HCT116 (cell line): ENCODE results near the gene GTF2F1. TPM values are rescaled to one million over a fixed set of nuclear protein-coding genes. Genes with fewer than 3 reads are reported as not detected.

Experiments
- ATAC-seq: fragments of 200-7000 bp; cut with Tn5 transposase; 2 replicates; pipeline ENCODE4 v1.9.1; 2020; ENCODE audit warnings: mild to moderate bottlenecking, moderate library complexity
- BruUV-seq: library from RNA; stranded (reverse); fragments of 400-500 nt; replicated peaks from 2 replicates; lab custom pipeline; 2021; lab: Mats Ljungman, UMichigan
- CTCF ChIA-PET: fragments of 300-600 bp; sonication (Branson Sonifier 250); formaldehyde crosslinking; loops from one replicate; lab custom pipeline; 2021; ENCODE audit warnings: antibody characterized with exemption; lab: Charles Lee
- POLR2A ChIA-PET: fragments of 300-600, 350-600 bp; sonication (Branson Sonifier 250); formaldehyde crosslinking; loops from one replicate; lab custom pipeline; 2021; ENCODE audit warnings: antibody characterized with exemption; lab: Charles Lee
- RAD21 ChIA-PET, 2 experiments: fragments of 300-600 bp; sonication (Branson Sonifier 250); formaldehyde crosslinking; loops; one replicate each; lab custom pipeline; 2023; ENCODE audit warnings: low total read pairs in 2 of 2; ENCODE audit not compliant: uncharacterized antibody in 2 of 2, unreplicated experiment in 2 of 2, low non-redundant PET in 1 of 2; lab: Charles Lee
- DNase-seq: peaks from one replicate; pipeline ENCODE4 v3.0.0-alpha.2; 2010; ENCODE audit warnings: low read depth, low spot score
- H2AFZ ChIP-seq: fragments of 200-600 bp; shearing (Covaris generic), sonication (generic); 2 replicates; pipeline ENCODE4 v1.6.1; 2017; ENCODE audit warnings: low read depth, mixed run types, mixed read lengths, antibody characterized with exemption, low read length; ENCODE audit not compliant: poor library complexity, severe bottlenecking
- H3K27ac ChIP-seq: 2 replicates; pipeline ENCODE4 v1.5.1; 2012; ENCODE audit warnings: low read depth, low read length
- H3K27me3 ChIP-seq: fragments of 200-600 bp; sonication (generic); 2 replicates; pipeline ENCODE4 v1.6.1; 2016; ENCODE audit warnings: mixed run types, low read length, mixed read lengths; ENCODE audit not compliant: insufficient read depth
- H3K36me3 ChIP-seq, 2 experiments: fragments of 200-500 bp in 1 of 2; fragments of 200-600 bp in 1 of 2; sonication (Bioruptor generic) in 1 of 2; sonication (generic) in 1 of 2; 2 replicates each; pipeline versions ENCODE4 v1.5.1 to v1.6.1; 2014 to 2016; ENCODE audit warnings: low read length in 2 of 2, inconsistent platforms in 1 of 2, mixed read lengths in 1 of 2, mixed run types in 1 of 2; ENCODE audit not compliant: insufficient read depth in 2 of 2, control insufficient read depth in 1 of 2
- H3K4me1 ChIP-seq, 2 experiments: fragments of 200-600 bp in 1 of 2; sonication (generic) in 1 of 2; 2 replicates each; pipeline versions ENCODE4 v1.5.1 to v1.6.1; 2012 to 2017; ENCODE audit warnings: low read length in 2 of 2, inconsistent platforms in 1 of 2, mild to moderate bottlenecking in 1 of 2, mixed read lengths in 1 of 2, mixed run types in 1 of 2, moderate library complexity in 1 of 2; ENCODE audit not compliant: insufficient read depth in 2 of 2, control insufficient read depth in 1 of 2
- H3K4me2 ChIP-seq: fragments of 200-600 bp; sonication (generic); 2 replicates; pipeline ENCODE4 v1.6.1; 2017; ENCODE audit warnings: mixed run types, low read length, mixed read lengths
- H3K4me3 ChIP-seq, 2 experiments: fragments of 200-600 bp in 1 of 2; sonication (generic) in 1 of 2; replicated peaks in 1 of 2; 2 replicates each; pipeline ENCODE4 v1.5.1; 2011 to 2016; ENCODE audit warnings: low read length in 2 of 2, control low read depth in 1 of 2, low read depth in 1 of 2, mild to moderate bottlenecking in 1 of 2, mixed read lengths in 1 of 2, mixed run types in 1 of 2
- H3K79me2 ChIP-seq: fragments of 200-600 bp; sonication (generic); 2 replicates; pipeline ENCODE4 v1.6.1; 2017; ENCODE audit warnings: mild to moderate bottlenecking, mixed run types, low read length, moderate library complexity, mixed read lengths; ENCODE audit not compliant: insufficient read depth
- H3K9ac ChIP-seq: fragments of 200-600 bp; sonication (generic); 2 replicates; pipeline ENCODE4 v1.6.1; 2016; ENCODE audit warnings: low read length, mixed read lengths
- H3K9me2 ChIP-seq: fragments of 200-600 bp; sonication (generic), shearing (Covaris generic); 2 replicates; pipeline ENCODE4 v1.6.1; 2017; ENCODE audit warnings: mixed run types, mild to moderate bottlenecking, moderate library complexity; ENCODE audit not compliant: insufficient read depth
- H3K9me3 ChIP-seq, 2 experiments: fragments of 200-500 bp in 1 of 2; fragments of 200-600 bp in 1 of 2; sonication (Bioruptor generic) in 1 of 2; sonication (generic) in 1 of 2; 2 replicates each; pipeline ENCODE4 v1.6.1; 2014 to 2017; ENCODE audit warnings: low read length in 2 of 2, mixed read lengths in 2 of 2, inconsistent platforms in 1 of 2, low read depth in 1 of 2, mild to moderate bottlenecking in 1 of 2, mixed run types in 1 of 2, moderate library complexity in 1 of 2; ENCODE audit not compliant: control insufficient read depth in 1 of 2, insufficient read depth in 1 of 2
- H4K20me1 ChIP-seq: fragments of 200-600 bp; sonication (generic), shearing (Covaris generic); 2 replicates; pipeline ENCODE4 v1.6.1; 2017; ENCODE audit warnings: mixed run types, mild to moderate bottlenecking, moderate library complexity; ENCODE audit not compliant: insufficient read depth
- ATF3 ChIP-seq: IDR thresholded peaks from 2 replicates; pipeline ENCODE4 v1.6.1; 2012
- CBX3 ChIP-seq: IDR thresholded peaks from 2 replicates; pipeline ENCODE4 v1.6.1; 2012; ENCODE audit warnings: low read depth
- CEBPB ChIP-seq: IDR thresholded peaks from 2 replicates; pipeline ENCODE4 v1.6.1; 2012; ENCODE audit warnings: low read depth
- EGR1 ChIP-seq: IDR thresholded peaks from 2 replicates; pipeline ENCODE4 v1.6.1; 2012; ENCODE audit warnings: low read depth
- ELF1 ChIP-seq: IDR thresholded peaks from 2 replicates; pipeline ENCODE4 v1.6.1; 2012; ENCODE audit warnings: low read depth, borderline replicate concordance
- EZH2 ChIP-seq: fragments of 200-600 bp; sonication (generic); IDR thresholded peaks from 2 replicates; pipeline ENCODE4 v1.6.1; 2017; ENCODE audit warnings: antibody characterized with exemption, mixed run types
- JUND ChIP-seq: IDR thresholded peaks from 2 replicates; pipeline ENCODE4 v1.6.1; 2012
- MAX ChIP-seq: IDR thresholded peaks from 2 replicates; pipeline ENCODE4 v1.6.1; 2012
- POLR2A ChIP-seq: IDR thresholded peaks from 2 replicates; pipeline ENCODE4 v1.7.0; 2011; ENCODE audit warnings: borderline replicate concordance; ENCODE audit not compliant: insufficient read depth, insufficient read length; ENCODE audit errors: extremely low read depth
- RAD21 ChIP-seq: IDR thresholded peaks from 2 replicates; pipeline ENCODE4 v1.6.1; 2012; ENCODE audit warnings: low read depth, mild to moderate bottlenecking
- SIN3A ChIP-seq: IDR thresholded peaks from 2 replicates; pipeline ENCODE4 v1.6.1; 2012; ENCODE audit warnings: low read depth
- SRF ChIP-seq: IDR thresholded peaks from 2 replicates; pipeline ENCODE4 v1.6.1; 2012; ENCODE audit warnings: low read depth
- TCF7L2 ChIP-seq: IDR thresholded peaks from 2 replicates; pipeline ENCODE4 v1.7.0; 2011; ENCODE audit warnings: borderline replicate concordance, inconsistent platforms; ENCODE audit not compliant: insufficient read depth, insufficient read length; ENCODE audit errors: extremely low read depth
- YY1 ChIP-seq: IDR thresholded peaks from 2 replicates; pipeline ENCODE4 v1.6.1; 2011; ENCODE audit warnings: low read length, low read depth, moderate library complexity, mild to moderate bottlenecking; ENCODE audit not compliant: insufficient replicate concordance; ENCODE audit errors: extremely low read depth
- ZBTB33 ChIP-seq: IDR thresholded peaks from 2 replicates; pipeline ENCODE4 v1.6.1; 2011; ENCODE audit warnings: mild to moderate bottlenecking, low read length, moderate library complexity; ENCODE audit not compliant: insufficient replicate concordance; ENCODE audit errors: extremely low read depth
- ZNF274 ChIP-seq: fragments of 200-500 bp; sonication (Bioruptor generic); IDR thresholded peaks from 2 replicates; pipeline ENCODE4 v1.6.1; 2014; ENCODE audit warnings: mild to moderate bottlenecking, low read depth, low read length, inconsistent platforms
- intact Hi-C: fragments of 100-400 bp; cut with micrococcal nuclease; formaldehyde crosslinking; loops from 2 replicates; pipeline ENCODE4 v1.10.0; 2022
- total RNA-seq: library from RNA; stranded (reverse); gene quantifications from one replicate; pipeline ENCODE4 v1.2.1, GENCODE V29; 2021; ENCODE audit not compliant: unreplicated experiment
- TF ChIP-seq, protein P1 (sequence below), 3 experiments: fragments of 200-600 bp in 1 of 3; sonication (generic) in 1 of 3; IDR thresholded peaks in 2 of 3; conservative IDR thresholded peaks in 1 of 3; 2 replicates each; pipeline ENCODE4 v1.5.1; 2012 to 2017; ENCODE audit warnings: low read depth in 2 of 3, low read length in 2 of 3, antibody characterized with exemption in 1 of 3, borderline replicate concordance in 1 of 3, control low read depth in 1 of 3, mild to moderate bottlenecking in 1 of 3, mixed read lengths in 1 of 3, mixed run types in 1 of 3, moderate library complexity in 1 of 3; ENCODE audit not compliant: insufficient read depth in 1 of 3

GTF2F1 gene
- total RNA-seq, 1 experiment from 2014 or later: 82.0 TPM

- RAD21 ChIA-PET: no interaction called here
- H3K4me3 ChIP-seq: no peak overlapping the region
- no peaks in the 10 kb centered on the region for H3K27me3 ChIP-seq
- H3K4me1 ChIP-seq: no peaks in the 10 kb centered on the region
- H3K9ac ChIP-seq: no peak overlapping the region
- CTCF ChIA-PET: no interaction called here
- H3K79me2 ChIP-seq: 0 out of 2 replicates have a peak, but pooled peaks cover 2% of the 10 kb centered on the region
- intact Hi-C loops: no loop called here
- no TSS peak for BruUV-seq
- POLR2A ChIA-PET: no interaction called here
- no peak overlapping the region for H3K27ac ChIP-seq
- no peak overlapping the region for H2AFZ ChIP-seq
- no peaks in the 10 kb centered on the region for H3K9me2 ChIP-seq
- H3K9me3 ChIP-seq: no peaks in the 10 kb centered on the region
- no peak overlapping the region for H3K4me2 ChIP-seq
- H3K36me3 ChIP-seq: peaks cover 26 to 29% of the 10 kb centered on the region in 2 experiments; a peak in 3 of 4 replicates
- TF ChIP-seq MAX (no peak), ATF3 (no peak), ZBTB33 (no peak), JUND (no peak), ELF1 (no peak), YY1 (no peak), POLR2A (no peak), SRF (no peak), EZH2 (no peak), EGR1 (no peak), ZNF274 (no peak), SIN3A (no peak), CEBPB (no peak), TCF7L2 (no peak), RAD21 (no peak), CBX3 (no peak)
- TF ChIP-seq, protein P1, sequence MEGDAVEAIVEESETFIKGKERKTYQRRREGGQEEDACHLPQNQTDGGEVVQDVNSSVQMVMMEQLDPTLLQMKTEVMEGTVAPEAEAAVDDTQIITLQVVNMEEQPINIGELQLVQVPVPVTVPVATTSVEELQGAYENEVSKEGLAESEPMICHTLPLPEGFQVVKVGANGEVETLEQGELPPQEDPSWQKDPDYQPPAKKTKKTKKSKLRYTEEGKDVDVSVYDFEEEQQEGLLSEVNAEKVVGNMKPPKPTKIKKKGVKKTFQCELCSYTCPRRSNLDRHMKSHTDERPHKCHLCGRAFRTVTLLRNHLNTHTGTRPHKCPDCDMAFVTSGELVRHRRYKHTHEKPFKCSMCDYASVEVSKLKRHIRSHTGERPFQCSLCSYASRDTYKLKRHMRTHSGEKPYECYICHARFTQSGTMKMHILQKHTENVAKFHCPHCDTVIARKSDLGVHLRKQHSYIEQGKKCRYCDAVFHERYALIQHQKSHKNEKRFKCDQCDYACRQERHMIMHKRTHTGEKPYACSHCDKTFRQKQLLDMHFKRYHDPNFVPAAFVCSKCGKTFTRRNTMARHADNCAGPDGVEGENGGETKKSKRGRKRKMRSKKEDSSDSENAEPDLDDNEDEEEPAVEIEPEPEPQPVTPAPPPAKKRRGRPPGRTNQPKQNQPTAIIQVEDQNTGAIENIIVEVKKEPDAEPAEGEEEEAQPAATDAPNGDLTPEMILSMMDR (IDR thresholded peaks at IDR 0.05 in 2 of 3, conservative IDR thresholded peaks at IDR 0.05 in 1 of 3; ENCODE audit: borderline replicate concordance in 1 of 3, insufficient read depth in 1 of 3, low read depth in 2 of 3, low read length in 2 of 3): no peak
- ATAC-seq: peak; percentile 53; the same call in 1 of the 2 replicates
- no peak for DNase-seq
- no peaks in the 10 kb centered on the region for H4K20me1 ChIP-seq
These were observed 11.8 kb downstream of the GTF2F1 start for GRCh38 chr19:6381030-6381750.
